GM23338 (cell line): ENCODE data around the gene ASB3. TPM values are rescaled to one million over a fixed set of nuclear protein-coding genes. Genes with fewer than 3 reads are reported as not detected.
"Not testable (repeated sequence)": the region's sequence is repeated elsewhere in the genome, so short reads cannot be mapped to it uniquely, and the experiment has no call there.

Source experiments
- ATAC-seq: fragments of 200-7000 bp; cut with Tn5 transposase; 3 replicates; pipeline ENCODE4 v1.9.1; 2020
- DNase-seq: peaks from one replicate; pipeline ENCODE4 v3.0.0-alpha.2; 2015; ENCODE audit warnings: low spot score
- H2AFZ ChIP-seq: fragments of 200-600 bp; sonication (generic); 2 replicates; pipeline ENCODE4 v1.8.0; 2016; ENCODE audit warnings: antibody characterized with exemption, mild to moderate bottlenecking, moderate library complexity
- H3F3A ChIP-seq: fragments of 200-600 bp; sonication (generic); replicated peaks from 2 replicates; pipeline ENCODE4 v1.8.0; 2017; ENCODE audit warnings: antibody characterized with exemption, mixed run types, low read depth
- H3K27ac ChIP-seq: fragments of 200-600 bp; sonication (generic); 2 replicates; pipeline ENCODE4 v1.6.1; 2016; ENCODE audit warnings: low read depth
- H3K27me3 ChIP-seq: fragments of 200-600 bp; sonication (generic); 2 replicates; pipeline ENCODE4 v1.8.0; 2016; ENCODE audit warnings: mild to moderate bottlenecking, mixed run types, moderate library complexity; ENCODE audit not compliant: insufficient read depth
- H3K36me3 ChIP-seq: fragments of 200-600 bp; sonication (generic); 2 replicates; pipeline ENCODE4 v1.8.0; 2016; ENCODE audit warnings: mild to moderate bottlenecking; ENCODE audit not compliant: insufficient read depth
- H3K4me1 ChIP-seq: fragments of 200-600 bp; sonication (generic); 2 replicates; pipeline ENCODE4 v1.8.0; 2016; ENCODE audit warnings: mild to moderate bottlenecking, moderate library complexity; ENCODE audit not compliant: insufficient read depth
- H3K4me2 ChIP-seq: fragments of 200-600 bp; sonication (generic); 2 replicates; pipeline ENCODE4 v1.7.1; 2017; ENCODE audit warnings: mixed run types
- H3K4me3 ChIP-seq: fragments of 200-600 bp; sonication (generic); 2 replicates; pipeline ENCODE4 v1.6.1; 2016; ENCODE audit warnings: mixed run types
- H3K79me2 ChIP-seq: fragments of 200-600 bp; sonication (generic); replicated peaks from 2 replicates; pipeline ENCODE4 v1.8.0; 2017; ENCODE audit warnings: mild to moderate bottlenecking; ENCODE audit not compliant: insufficient read depth
- H3K9me2 ChIP-seq: fragments of 200-600 bp; sonication (generic); 2 replicates; pipeline ENCODE4 v1.8.0; 2017; ENCODE audit not compliant: insufficient read depth
- H4K20me1 ChIP-seq: fragments of 200-600 bp; sonication (generic); replicated peaks from 2 replicates; pipeline ENCODE4 v1.8.0; 2017; ENCODE audit warnings: mild to moderate bottlenecking; ENCODE audit not compliant: insufficient read depth
- H3K27ac Mint-ChIP-seq: 2 replicates; pipeline ENCODE4 v1.8.0; 2020; ENCODE audit warnings: inconsistent platforms, mild to moderate bottlenecking, moderate library complexity, mixed read lengths
- H3K27me3 Mint-ChIP-seq: 3 replicates; pipeline ENCODE4 v1.8.0; 2022; ENCODE audit warnings: low read depth, mild to moderate bottlenecking, moderate library complexity, mixed read lengths, inconsistent platforms; ENCODE audit not compliant: insufficient read depth, poor library complexity
- H3K36me3 Mint-ChIP-seq: 3 replicates; pipeline ENCODE4 v1.8.0; 2021; ENCODE audit warnings: low read depth, mild to moderate bottlenecking, inconsistent platforms, moderate library complexity, mixed read lengths
- H3K4me1 Mint-ChIP-seq: 3 replicates; pipeline ENCODE4 v1.8.0; 2020; ENCODE audit warnings: mild to moderate bottlenecking, inconsistent platforms, mixed read lengths
- H3K4me3 Mint-ChIP-seq: 3 replicates; pipeline ENCODE4 v1.8.0; 2021; ENCODE audit warnings: moderate library complexity, mild to moderate bottlenecking, inconsistent platforms, mixed read lengths
- H3K9me3 Mint-ChIP-seq: 3 replicates; pipeline ENCODE4 v1.8.0; 2020; ENCODE audit warnings: moderate library complexity, mild to moderate bottlenecking, inconsistent platforms, mixed read lengths
- CTCF ChIP-seq, 2 experiments: fragments of 200-600 bp in 1 of 2; sonication (generic) in 1 of 2; conservative IDR thresholded peaks; 2 replicates each; pipeline versions ENCODE4 v1.5.1 to v1.6.1; 2016 to 2017; ENCODE audit warnings: antibody characterized with exemption in 2 of 2, low read depth in 2 of 2, mild to moderate bottlenecking in 2 of 2, moderate library complexity in 1 of 2
- ETS1 ChIP-seq: IDR thresholded peaks from 2 replicates; pipeline ENCODE4 v1.6.1; 2016; ENCODE audit warnings: antibody characterized with exemption
- EZH2 ChIP-seq: fragments of 200-600 bp; sonication (generic); IDR thresholded peaks from one replicate; pipeline ENCODE4 v1.8.0; 2017; ENCODE audit warnings: antibody characterized with exemption, mild to moderate bottlenecking, low read depth; ENCODE audit not compliant: unreplicated experiment
- JUNB ChIP-seq: IDR thresholded peaks from one replicate; pipeline ENCODE4 v1.6.1; 2016; ENCODE audit warnings: antibody characterized with exemption; ENCODE audit not compliant: unreplicated experiment
- NANOG ChIP-seq: IDR thresholded peaks from 2 replicates; pipeline ENCODE4 v1.6.1; 2016; ENCODE audit warnings: antibody characterized with exemption, borderline replicate concordance
- ZNF331 ChIP-seq: fragments of 250-450 bp; sonication (Bioruptor Pico); IDR thresholded peaks from 2 replicates; pipeline ENCODE4 v1.5.0; 2020; ENCODE audit warnings: low read depth, mild to moderate bottlenecking, moderate library complexity
- ZNF462 ChIP-seq: fragments of 250-450 bp; sonication (Bioruptor Pico); IDR thresholded peaks from 2 replicates; pipeline ENCODE4 v1.5.0; 2020; ENCODE audit warnings: mild to moderate bottlenecking, moderate library complexity
- polyA plus RNA-seq: library from polyadenylated mRNA; unstranded; fragments of >200 nt; fragmentation: Nextera tagmentation; extraction: Ambion mirVana; gene quantifications from 2 replicates; pipeline ENCODE4 v1.2.1, GENCODE V29; 2016
- total RNA-seq: library from RNA; depleted of rRNA; stranded (reverse); fragments of >200 nt; shearing (Covaris generic); gene quantifications from 2 replicates; pipeline ENCODE4 v1.2.3, GENCODE V29; 2014

Gene ASB3
- total and polyA plus RNA-seq, 2 experiments from 2014 or later: 22.4 to 30.5 TPM

GRCh38 chr2:53724536-53724935 is 62.2 kb downstream of the ASB3 start:
- H3F3A ChIP-seq: no peaks in the 10 kb centered on the region
- H3K27me3 Mint-ChIP-seq: peaks cover 2% of the 10 kb centered on the region
- peaks cover 20% of the 10 kb centered on the region for H3K36me3 Mint-ChIP-seq
- H3K79me2 ChIP-seq: peaks cover 8% of the 10 kb centered on the region; the same call in 1 of the 2 replicates
- H3K9me2 ChIP-seq: no peaks in the 10 kb centered on the region
- H3K4me3 Mint-ChIP-seq: no peak overlapping the region
- no peak overlapping the region for H3K4me2 ChIP-seq
- ATAC-seq (no peak), DNase-seq (no peak)
- H4K20me1 ChIP-seq: no peaks in the 10 kb centered on the region
- H3K9me3 Mint-ChIP-seq: peaks cover 6% of the 10 kb centered on the region; the same call in 2 of the 3 replicates
- H3K4me1 Mint-ChIP-seq: peaks cover 5% of the 10 kb centered on the region; the same call in 2 of the 3 replicates
- H3K27me3 ChIP-seq: no peaks in the 10 kb centered on the region
- no peak overlapping the region for H3K4me3 ChIP-seq
- no peak overlapping the region for H2AFZ ChIP-seq
- TF ChIP-seq NANOG (no peak), ETS1 (no peak), EZH2 (no peak), ZNF331 (CRISPR knock-in tag) (no peak), ZNF462 (no peak), CTCF (conservative IDR thresholded peaks at IDR 0.05; ENCODE audit: low read depth in 2 of 2) (no peak), JUNB (no peak)
- H3K27ac Mint-ChIP-seq: no peak overlapping the region
- no peak overlapping the region for H3K27ac ChIP-seq
- no peaks in the 10 kb centered on the region for H3K4me1 ChIP-seq
- H3K36me3 ChIP-seq: no peaks in the 10 kb centered on the region

GRCh38 chr2:53720944-53721343 is 65.8 kb downstream of the ASB3 start:
- H3K9me2 ChIP-seq, ATAC-seq, H3K27ac Mint-ChIP-seq: not testable (repeated sequence)

More at GRCh38 chr2:53720944-53721343, 65.8 kb downstream of the ASB3 start:
- not testable (repeated sequence) for H3K36me3 ChIP-seq, H3K27ac ChIP-seq, H3F3A ChIP-seq, H3K4me3 ChIP-seq, H2AFZ ChIP-seq, H3K4me1 ChIP-seq, H3K27me3 Mint-ChIP-seq, H3K27me3 ChIP-seq, H3K4me2 ChIP-seq, DNase-seq, H4K20me1 ChIP-seq, H3K4me1 Mint-ChIP-seq, H3K4me3 Mint-ChIP-seq, H3K9me3 Mint-ChIP-seq, H3K79me2 ChIP-seq
- H3K36me3 Mint-ChIP-seq: peaks cover 24% of the 10 kb centered on the region
